GM21447 (cell line): ENCODE results near the gene NDUFB2.
"Not testable (repeated sequence)": the region's sequence is repeated elsewhere in the genome, so short reads cannot be mapped to it uniquely, and the experiment has no call there.

Experiments used
- ATAC-seq: cut with Tn5 transposase; IDR thresholded peaks from one replicate; pipeline ENCODE4 v1.9.1; 2021; ENCODE audit not compliant: unreplicated experiment

Gene NDUFB2

DNA sequence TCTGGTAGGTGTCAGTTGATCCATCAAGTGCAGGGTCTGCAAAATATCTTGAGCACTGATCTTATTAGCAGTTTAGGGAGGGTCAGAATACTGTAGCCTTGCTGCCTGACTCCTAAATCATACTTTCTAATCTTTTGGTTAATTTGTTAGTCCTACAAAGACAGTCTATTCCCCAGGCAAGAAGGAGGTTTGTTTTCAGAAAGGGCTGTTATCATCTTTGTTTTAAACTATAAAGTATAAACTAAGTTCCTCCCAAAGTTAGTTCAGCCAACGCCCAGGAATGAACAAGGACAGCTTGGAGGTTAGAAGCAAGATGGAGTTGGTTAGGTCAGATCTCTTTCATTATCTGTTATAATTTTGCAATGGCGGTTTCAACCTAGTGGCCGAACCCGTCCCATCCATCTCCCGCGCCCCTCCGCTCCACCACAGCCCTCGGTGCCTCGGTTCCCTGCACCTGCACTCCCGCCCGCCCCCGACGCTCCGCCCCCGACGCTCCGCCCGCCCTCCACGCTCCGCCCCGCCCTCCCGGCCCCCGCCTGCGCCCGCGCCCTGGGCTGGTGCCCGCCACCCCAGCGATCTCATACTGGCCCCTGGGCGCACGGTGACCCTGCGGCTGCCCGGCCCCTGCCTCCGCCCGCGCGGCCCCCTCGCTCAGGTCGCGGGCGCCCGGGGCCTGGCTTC, 24.0 kb upstream of the NDUFB2 start, which contains the start of gene ADCK2:
ADCK2 (plus strand) TSS at position 564 of the 681 bp plus-strand sequence. CDS start 386 bp downstream, outside the sequence.
- ATAC-seq = peak; percentile 44

DNA sequence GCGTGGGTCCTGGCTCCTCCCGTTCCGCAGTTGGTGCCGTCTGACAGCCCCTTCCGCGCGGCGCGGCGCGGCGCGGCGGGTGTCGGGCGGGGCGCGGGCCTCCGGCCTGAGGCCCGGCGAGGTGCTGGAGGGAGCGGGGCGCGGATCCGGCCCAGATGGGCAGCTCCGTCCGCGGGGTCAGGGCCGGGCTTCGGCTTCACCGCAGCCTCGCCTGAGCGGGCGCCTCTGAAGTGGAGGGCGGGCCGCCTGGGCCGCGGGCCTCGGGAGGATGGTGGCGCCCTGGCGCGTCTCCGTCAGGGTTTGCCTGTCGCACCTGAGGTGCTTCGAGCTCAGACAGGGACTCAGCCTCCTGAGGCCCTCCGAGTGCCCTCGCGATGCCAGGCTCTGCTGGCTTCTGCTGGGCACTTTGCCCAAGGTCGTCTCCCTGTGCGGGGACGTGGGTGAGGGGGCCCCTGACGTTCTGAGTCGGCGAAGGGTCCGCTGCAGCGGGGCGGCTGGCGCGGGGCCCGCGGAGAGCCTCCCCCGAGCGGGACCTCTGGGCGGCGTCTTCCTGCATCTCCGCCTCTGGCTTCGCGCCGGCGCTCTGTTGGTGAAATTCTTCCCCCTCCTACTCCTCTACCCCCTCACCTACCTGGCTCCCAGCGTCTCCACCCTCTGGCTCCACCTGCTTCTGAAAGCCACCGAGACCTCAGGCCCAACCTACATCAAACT, 23.3 kb upstream of the NDUFB2 start:
- ATAC-seq = peak; percentile 37

DNA sequence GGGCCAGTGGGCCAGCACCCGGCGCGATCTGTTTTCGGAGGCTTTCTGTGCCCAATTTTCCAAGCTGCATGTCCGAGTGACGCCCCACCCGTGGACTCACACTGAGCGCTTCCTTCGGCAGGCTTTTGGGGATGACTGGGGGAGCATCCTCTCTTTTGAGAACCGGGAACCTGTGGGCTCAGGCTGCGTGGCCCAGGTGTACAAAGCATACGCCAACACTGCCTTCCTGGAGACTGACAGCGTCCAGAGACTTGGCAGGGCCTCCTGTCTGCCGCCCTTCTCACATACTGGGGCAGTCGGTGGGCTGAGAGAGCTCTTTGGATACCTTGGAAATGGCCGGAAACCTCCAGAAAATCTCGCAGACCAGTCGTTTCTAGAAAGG, 22.7 kb upstream of the NDUFB2 start:
- ATAC-seq = no peak

DNA sequence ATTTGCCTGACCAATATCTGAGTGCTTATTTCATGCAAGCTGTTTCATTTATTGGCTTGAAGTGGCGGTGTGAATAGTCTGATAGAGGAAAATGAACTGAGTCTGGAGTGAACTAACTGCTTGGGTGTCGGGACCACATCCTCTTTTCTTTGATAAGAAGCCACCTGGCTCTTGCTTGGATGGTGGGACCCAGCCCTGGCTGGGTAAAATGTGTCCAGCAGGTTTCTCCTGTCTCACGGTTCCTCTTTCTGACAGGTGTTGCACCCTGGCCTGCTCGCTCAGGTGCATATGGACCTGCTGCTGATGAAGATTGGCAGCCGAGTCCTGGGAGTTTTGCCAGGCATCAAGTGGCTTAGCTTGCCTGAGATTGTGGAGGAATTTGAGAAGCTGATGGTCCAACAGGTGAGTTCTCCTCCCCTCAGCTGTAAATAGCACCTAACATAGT, 22.1 kb upstream of the NDUFB2 start:
- no peak for ATAC-seq

DNA sequence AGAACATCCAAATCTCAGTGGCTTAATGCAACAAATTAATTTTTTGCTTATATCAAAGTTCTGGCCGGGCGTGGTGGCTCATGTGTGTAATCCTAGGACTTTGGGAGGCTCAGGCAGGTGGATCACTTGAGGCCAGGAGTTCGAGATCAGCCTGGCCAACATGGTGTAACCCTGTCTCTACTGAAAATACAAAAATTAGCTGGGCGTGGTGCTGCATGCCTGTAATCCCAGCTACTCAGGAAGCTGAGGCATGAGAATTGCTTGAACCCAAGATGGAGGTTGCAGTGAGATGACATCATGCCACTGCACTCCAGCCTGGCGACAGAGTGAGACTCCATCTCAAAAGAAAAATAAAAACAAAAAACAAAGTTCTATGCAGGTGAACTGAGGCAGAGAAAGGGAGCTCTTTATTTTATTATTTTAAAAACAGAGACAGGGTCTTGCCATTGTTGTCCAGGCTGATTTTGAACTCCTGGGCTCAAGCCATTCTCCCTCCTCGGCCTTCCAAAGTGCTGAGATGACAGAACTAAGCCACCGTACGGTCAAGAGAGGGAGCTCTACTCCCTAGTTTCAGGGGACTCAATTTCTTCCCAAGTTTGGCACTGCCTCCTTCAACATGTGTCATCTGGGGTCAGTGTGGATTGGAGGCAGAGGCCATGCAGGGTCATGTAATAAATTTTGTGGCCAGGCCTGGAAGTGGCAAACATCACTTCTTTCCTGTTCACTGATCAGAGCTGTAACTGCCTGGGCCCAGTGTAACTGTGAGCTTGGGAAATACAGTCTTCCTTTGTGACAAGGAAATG, 21.4 kb upstream of the NDUFB2 start:
- ATAC-seq = no peak

DNA sequence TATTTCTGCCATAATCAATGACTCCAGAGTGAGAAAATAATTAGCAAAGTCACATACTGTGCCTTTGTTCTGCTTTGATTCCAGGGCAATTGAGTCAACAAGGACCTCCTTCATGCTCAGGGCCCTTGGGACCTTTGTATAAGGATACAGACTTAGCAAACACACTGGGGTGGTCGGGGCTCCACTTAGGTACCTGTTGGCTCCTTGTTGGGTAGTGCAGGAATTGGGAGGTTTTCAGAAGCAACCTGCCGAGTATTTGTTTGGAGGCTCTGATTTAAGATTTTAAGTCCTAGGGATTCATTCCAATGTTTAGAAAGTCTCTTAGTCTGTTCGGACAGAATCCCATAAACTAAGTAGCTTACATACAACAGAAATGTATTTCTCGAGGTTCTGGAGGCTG, 20.8 kb upstream of the NDUFB2 start:
- no peak for ATAC-seq

DNA sequence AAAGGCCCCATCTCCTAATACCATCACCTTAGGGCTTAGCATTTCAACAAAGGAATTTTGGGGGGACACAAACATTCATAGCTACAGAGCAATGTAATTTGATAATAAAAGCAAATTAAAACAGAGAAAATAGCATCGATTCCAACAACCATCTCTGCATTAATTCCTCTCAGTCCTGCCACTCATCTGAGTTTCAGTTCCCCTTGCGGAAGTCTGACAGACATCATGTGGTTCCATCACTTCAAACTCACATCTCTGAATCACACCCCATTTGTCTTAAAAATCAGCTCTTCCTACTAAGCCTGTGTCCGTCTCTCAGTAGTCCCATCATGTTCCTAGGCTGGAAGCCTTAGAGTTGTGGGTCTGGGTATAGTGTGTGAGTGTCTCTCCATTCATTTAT, 20.2 kb upstream of the NDUFB2 start:
- ATAC-seq = peak; percentile 45

DNA sequence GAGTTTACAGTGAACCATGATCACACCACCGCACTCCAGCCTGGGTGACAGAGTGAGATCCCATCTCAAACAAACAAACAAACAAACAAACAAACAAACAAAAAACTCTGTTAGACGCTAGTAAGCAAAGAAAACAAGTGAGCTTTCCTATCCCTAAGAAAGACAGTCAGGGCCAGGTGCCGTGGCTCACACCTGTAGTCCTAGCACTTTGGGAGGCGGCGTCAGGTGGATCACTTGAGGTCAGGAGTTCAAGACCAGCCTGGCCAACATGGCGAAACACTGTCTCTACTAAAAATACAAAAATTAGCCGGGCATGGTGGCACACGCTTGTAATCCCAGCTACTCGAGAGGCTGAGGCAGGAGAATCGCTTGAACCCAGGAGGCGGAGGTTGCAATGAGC, 19.6 kb upstream of the NDUFB2 start:
- ATAC-seq = not testable (repeated sequence)

DNA sequence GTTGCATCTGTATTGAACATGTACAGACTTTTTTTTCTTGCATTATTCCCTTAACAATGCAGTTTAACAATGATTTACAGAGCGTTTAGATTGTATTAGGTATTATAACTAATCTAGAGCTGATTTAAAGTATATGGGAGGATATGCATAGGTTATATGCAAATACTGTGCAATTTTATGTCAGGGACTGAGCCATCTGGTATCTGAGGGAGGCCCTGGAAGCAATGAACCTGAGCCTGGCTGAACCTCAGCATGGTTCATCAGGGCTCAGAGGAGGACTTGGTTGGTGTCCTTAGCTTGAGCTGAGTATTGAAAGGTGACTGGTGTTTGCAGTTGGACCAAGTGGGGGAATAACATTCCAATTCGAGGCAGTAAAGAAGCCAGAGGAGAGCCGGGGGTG, 19.0 kb upstream of the NDUFB2 start:
- ATAC-seq = no peak

DNA sequence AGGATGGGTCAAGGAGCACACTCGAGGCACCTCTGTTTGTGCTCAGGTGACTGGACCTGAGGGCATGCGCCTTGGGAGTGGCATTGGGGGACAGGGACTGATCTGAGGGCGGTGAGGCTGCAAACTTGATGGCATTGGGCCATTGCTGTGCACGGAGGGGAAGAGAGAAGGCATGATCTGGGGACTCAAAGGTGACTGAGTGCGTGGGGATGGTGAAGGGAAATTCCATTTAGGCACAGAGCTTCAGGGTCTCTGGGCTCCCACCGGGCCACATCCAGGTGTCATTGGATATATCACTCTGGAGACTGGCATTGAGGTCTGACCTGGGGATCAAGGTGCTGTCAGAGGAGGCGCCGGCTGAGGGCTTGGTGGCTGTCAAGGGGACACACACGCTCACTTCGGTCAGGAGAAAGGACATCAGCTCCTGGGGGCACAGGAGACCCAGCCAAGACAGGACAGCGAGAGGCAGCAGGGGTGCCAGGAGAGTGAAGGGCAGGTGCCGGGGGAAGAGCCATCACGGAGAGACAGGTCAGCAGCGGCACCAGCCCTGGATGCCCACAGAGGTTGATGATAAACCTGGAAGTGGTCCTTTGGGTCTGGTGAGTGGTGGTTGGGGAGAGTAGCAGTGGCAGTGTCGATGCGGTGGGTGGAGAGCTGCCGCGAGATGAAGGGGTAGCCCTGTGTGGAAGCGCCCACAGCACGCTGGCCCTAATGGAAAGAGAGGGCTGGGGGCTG, 18.3 kb upstream of the NDUFB2 start:
- ATAC-seq = no peak

DNA sequence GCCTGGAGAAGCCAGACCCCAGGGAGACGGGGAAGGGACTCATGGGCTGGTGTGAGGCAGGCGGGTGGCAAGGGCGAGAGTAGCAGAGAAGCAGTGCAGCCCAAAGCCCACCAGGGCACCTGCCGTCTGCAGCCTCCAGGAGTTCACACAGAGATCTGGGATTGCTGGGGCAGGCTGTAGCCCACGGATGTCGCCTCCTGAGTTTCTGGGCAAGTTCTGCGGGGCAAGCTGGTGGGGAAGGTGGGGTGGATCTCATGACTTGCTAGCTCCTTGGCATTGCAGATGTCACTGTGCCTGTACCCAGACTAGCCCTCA, 17.7 kb upstream of the NDUFB2 start:
- ATAC-seq = no peak

DNA sequence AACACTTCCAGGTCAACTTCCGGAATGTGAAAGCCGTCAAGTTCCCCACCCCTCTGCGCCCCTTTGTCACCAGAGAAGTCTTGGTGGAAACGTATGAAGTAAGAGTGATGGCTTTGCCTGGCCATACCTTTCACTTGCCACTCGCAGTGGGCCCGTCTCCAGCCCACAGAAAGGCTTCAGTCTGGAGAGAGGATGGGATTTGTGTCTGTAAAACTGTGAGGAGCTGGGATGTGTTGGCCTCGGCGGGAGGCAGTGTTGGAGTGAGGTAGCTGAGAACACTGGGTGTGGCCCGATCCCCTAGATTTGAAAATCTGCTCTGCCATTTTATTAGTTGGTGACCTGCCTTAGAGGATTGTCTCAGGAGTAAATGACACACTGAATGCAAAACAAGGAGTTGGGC, 17.3 kb upstream of the NDUFB2 start:
- ATAC-seq = no peak

DNA sequence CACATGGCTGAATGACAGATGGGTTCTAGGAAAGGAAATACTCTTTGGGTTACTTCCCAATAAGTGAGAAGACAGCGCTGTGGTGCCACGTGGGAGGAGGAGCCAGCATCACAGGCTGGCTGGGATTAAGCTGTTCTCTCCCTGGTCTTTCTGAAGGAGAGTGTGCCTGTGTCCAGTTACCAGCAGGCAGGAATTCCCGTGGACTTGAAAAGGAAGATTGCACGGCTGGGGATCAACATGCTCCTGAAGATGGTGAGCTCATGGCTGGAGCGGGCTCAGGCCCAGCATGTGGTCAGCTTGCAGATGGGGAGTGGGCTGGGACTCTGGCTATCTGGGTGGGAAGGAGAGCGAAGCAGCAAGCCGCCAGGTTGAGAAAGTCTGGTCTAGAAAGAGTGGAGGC, 15.6 kb upstream of the NDUFB2 start:
- ATAC-seq = no peak

DNA sequence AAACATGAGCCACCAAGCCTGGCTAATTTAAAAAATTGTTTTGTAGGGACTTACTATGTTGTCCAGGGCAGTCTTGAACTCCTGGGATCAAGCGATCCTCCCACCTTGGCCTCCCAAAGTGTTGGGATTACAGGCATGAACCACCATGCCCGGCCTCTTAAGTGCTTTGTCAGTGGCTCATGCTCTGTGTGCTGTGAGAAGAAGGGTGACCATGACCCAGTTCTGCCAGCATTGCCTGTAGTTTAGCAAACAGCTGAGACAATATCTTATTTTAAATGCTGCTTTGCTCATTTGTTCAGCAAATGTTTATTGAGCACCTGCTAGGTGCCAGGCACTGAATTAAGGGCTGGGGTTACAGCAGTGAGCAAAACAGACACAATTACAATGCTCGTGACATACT, 14.7 kb upstream of the NDUFB2 start:
- ATAC-seq = no peak

DNA sequence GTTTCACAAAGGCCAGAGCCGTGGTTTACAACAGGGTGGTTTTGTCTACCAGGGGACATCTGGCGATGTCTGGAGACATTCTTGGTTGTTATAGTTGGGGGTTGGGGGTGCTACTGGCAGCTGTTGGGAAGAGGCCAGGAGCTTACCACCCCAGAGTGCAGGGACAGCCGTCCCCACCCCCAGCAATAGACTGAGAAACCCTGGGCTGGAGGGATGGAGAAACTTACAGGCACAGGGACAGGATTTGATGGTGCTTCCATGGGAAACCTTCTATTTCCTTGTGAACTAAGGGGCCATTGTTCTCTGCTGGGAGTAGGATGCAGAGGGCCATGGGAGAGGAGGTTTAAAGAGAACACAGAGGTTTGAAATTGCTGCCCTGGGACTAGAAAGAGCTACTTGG, 12.9 kb upstream of the NDUFB2 start:
- ATAC-seq = no peak

DNA sequence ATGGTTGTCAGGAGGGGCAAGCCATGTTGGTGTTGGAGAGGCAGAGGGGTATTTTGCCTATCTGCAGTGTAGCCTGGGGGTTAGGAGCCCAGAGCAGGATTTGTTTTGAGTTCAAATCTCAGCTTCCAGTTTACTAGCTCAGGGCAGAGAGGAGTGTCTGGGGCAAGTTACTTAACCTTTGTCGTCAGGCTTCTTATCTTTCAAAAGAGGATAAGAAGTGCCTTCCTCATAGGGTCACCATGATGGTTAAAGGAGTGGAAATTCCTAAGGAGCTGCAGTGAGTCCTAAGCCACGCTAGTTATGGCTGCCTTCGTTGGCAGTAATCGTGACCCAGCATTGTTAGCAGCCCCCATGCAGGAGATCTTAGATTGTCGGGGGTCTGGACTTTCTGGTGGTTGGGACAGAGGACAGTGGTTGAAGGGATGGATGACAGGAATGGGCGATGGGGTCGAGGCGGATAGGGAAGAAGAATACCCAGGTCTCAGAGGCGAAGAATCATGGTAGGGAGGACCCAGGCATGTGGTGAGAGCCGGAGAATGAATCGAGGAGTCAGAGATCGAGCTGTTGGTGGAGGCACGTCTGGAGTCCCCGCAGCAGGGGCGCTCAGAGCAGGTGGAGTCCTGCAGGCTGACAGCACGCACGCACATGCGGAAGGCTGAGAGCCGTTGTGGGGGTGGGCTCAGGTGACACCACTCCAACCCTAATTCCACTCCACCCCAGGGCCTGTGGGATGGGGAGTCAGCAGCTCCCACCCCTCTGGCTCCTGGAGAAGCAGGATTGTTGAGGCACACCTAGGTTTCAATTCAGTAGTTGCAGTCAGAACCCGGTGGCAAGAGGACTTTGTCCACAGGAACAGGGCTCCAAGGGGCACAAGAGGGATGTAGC, 12.2 kb upstream of the NDUFB2 start:
- no peak for ATAC-seq

DNA sequence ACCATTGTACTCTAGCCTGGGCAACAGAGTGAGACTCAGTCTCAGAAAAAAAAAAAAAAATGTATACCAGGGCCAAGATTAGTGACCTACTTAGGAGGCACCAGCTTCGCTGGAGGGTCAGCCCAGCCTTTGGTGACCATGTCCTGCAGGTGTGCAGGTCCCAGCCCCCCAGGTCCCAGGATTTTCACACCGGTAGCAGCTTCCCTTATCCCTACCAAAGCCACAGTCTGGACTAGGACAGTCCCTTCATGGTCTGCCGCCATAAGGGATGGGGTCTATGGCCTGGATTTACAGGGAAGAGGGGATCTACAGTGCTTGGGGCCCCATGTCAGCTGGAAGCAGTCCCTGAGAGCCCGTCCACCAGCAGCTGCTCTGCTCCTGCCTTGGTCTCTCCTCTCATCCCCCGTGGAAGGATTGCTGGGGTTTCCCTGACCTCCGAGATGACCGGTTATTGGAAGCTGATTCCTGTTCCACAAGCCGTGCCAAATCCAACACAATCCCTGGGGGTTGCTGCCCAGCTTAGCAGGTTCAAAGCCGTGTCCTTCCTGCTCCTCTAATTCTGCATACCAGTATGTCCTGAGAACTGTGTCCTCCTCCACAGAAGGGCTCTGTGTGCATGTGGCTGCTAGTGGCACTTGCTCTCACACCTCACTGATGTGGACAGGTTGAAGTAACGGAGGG, 11.0 kb upstream of the NDUFB2 start:
- no peak for ATAC-seq

DNA sequence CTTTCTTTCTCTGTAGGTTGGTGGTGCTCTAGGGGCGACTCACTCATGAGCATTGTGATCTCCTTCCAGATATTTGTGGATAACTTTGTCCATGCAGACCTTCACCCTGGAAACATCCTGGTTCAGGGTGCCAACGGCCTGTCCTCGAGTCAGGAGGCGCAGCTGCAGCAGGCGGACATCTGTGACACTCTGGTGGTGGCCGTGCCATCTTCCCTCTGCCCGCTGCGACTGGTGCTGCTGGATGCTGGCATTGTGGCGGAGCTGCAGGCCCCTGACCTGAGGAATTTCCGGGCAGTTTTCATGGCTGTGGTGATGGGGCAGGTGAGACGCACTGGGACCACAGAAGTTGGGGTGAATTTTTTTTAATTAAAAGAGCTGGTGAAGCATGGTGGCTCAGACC, 9.6 kb upstream of the NDUFB2 start:
- ATAC-seq = no peak

DNA sequence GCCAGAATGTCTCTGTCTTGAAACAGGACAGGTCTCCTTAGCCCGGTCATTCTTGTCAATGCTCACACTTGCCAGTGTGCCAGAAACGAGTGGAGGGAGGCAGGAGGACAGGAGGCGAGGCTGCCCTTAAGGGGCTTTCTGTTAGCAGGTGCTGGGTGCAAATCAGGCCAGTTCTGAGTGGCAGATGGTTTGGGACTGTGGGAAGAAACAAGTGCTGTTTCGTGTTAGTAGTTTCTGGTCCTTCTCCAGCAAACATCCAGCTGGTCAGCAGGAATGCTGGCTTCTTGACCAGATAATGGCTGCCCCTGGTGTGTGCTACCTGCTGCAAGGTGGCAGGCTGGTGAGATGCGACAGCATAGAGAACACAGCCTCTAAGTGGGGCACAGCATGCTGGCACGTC, 8.2 kb upstream of the NDUFB2 start:
- ATAC-seq = no peak
